ENCODE results near the gene CHD2.
A peak's percentile ranks its signal among the peaks of the same experiment; 100 is the strongest.

CHD2 gene

GRCh38 chr15:92949604-92950249, 49.6 kb downstream of the CHD2 start:
- no peak for DNase-seq (ENCODE audit: low read depth, low spot score)
- no peak overlapping the region for H3K4me3 ChIP-seq (ENCODE audit: low read length)

DNA sequence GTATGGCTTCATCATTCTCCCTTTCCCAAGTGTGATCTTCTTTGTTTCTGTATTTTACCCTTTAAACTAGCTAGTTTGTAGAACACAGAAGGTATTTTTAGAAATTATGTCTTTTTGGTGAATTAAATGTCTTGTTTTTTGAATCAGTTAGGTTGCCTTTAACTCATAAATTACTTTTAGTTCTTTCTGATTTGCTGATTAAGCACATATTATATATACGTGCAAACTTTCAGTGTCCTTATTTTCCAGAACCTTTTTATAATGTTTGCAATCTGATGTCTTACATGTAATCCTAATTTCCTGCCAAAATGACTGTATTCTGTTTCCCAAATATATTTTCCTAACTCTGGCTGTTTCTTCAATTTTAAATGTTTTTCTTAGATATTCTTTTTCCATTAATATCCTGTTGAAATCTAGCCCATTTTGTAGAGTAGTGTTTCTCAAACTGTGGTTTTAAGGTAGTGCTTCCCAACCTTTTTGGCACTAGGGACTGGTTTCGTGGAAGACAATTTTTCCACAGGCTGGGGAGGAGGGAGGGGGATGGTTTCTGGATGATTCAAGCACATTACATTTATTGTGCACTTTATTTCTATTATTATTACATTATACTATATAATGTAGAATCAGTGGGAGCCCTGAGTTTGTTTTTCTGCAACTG, 51.8 kb downstream of the CHD2 start:
- no peak overlapping the region for H3K4me3 ChIP-seq (ENCODE audit: low read length)
- no peak for DNase-seq (ENCODE audit: low read depth, low spot score)

- no peak for DNase-seq (ENCODE audit: low read depth, low spot score)
Observed at GRCh38 chr15:92952458-92952850, 52.3 kb downstream of the CHD2 start.

GRCh38 chr15:92953566-92953965, 53.4 kb downstream of the CHD2 start:
- no peak overlapping the region for H3K4me3 ChIP-seq (ENCODE audit: low read length)

More at GRCh38 chr15:92952458-92952850, 52.3 kb downstream of the CHD2 start:
- H3K4me3 ChIP-seq (ENCODE audit: low read length) = no peak overlapping the region

DNA sequence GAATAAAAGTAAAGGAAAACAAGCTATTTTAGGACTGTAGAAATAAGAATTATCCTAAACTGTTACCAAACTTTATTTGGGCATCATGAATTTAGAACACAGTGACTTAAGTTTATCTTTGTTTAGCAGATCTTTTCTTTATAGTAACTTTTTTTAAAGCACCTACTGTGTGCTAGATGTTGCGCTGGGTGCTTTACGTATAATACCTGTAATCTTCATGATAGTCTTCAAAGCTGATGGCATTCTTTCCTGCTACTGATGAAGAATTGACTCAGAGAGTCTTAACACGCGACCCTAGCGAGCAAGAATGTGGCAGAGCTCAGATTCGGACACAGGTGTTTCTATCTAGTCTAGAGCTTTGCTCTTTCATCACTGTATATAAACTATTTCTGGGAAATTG, 53.9 kb downstream of the CHD2 start:
- H3K4me3 ChIP-seq (ENCODE audit: low read length) = no peak overlapping the region
- DNase-seq (ENCODE audit: low read depth, low spot score) = no peak

More at GRCh38 chr15:92953566-92953965, 53.4 kb downstream of the CHD2 start:
- DNase-seq (ENCODE audit: low read depth, low spot score) = no peak

DNA sequence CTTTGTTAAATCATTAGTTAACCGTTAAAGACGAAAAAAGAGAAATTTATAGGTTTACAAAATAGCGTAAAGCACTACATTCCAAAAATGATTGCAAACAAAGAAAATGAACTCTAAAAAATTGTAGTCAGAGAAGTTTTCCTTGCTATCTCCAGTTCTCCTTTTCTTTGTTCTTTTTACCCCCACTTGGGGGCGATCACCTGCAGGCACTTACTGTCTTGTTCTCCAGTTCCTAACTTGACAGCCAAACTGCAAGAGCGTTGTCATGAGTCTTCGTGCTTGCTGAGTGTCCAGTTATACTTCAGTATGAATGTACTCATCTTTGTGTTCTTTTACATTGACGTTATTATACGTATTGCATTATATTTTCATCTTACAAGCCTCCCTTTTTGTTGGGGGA, 54.5 kb downstream of the CHD2 start:
- H3K4me3 ChIP-seq (ENCODE audit: low read length) = no peak overlapping the region
- DNase-seq (ENCODE audit: low read depth, low spot score) = peak; percentile 22

- no peak for DNase-seq (ENCODE audit: low read depth, low spot score)
- H3K4me3 ChIP-seq (ENCODE audit: low read length) = no peak overlapping the region
Observed at GRCh38 chr15:92955706-92956105, 55.6 kb downstream of the CHD2 start.

DNA sequence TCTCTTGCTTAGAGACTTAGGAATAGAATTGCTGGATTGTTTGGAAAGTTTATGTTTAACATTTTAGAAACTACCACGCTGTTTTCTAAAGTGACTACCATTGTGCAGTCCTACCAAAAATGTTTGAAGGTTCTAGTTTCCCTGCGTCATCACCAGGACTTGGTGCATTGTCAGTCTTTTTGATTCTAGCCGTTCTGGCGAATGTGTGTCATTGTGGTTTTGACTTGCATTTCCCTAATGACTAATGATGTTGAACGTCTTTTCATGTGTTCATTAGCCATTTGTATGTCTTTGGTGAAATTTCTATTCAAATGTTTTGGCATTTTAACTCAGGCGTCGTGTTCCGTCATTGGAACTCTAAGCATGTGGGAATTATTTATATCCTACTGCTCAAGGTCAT, 58.0 kb downstream of the CHD2 start:
- no peak overlapping the region for H3K4me3 ChIP-seq (ENCODE audit: low read length)
- DNase-seq (ENCODE audit: low read depth, low spot score) = no peak

GRCh38 chr15:92959219-92959618, 59.1 kb downstream of the CHD2 start:
- no peak for DNase-seq (ENCODE audit: low read depth, low spot score)
- H3K4me3 ChIP-seq (ENCODE audit: low read length) = no peak overlapping the region

DNA sequence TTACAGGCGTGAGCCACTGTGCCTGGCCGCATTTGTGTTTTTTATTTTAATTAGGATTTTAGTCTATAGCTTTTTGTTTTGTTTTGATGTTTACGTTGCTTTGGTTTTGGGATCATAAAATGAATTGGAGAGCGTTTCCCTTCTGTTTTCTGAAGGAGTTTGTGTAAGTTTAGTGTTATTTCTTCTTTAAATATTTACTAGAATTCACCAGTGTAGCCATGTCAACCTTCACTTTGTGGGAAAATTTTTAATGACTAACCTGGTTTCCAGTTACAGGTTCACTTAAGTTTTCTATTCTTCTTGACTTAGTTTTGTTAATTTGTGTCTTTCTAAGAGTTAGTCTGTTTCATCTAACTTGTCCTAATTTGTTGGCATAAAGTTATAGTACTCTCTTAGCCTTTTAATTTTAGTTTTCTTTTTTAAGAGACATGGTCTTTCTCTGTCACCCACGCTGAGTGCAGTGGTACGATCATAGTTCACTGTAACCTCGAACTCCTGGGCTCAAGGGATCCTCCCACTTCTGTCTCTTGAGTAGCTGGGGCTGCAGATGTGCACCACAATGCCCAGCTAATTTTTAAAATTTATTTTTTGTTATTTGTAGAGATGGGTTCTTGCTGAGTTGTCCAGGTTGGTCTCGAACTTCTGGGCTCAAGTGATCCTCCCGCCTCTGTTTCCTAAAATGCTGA, 61.0 kb downstream of the CHD2 start:
- no peak for DNase-seq (ENCODE audit: low read depth, low spot score)
- no peak overlapping the region for H3K4me3 ChIP-seq (ENCODE audit: low read length)

DNA sequence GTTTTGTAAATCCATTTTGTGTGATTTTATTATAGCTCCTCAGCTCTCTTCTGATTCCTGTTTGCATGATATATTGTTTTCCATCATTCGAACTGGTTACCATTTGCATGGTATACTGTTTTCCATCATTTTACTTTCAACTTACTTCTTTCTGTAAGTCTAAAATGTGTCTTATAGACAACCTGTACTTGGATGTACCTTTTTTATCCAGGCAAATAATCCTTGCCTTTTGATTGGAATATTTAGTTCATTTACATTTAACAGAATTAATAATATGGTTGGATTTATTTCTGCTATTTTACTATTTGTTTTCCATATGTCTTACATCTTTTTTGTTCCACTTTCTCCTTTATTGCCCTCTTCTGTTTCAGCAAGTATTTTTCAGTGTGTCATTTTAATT, 62.8 kb downstream of the CHD2 start:
- H3K4me3 ChIP-seq (ENCODE audit: low read length) = no peak overlapping the region
- no peak for DNase-seq (ENCODE audit: low read depth, low spot score)

GRCh38 chr15:92963794-92964193, 63.7 kb downstream of the CHD2 start:
- no peak for DNase-seq (ENCODE audit: low read depth, low spot score)
- H3K4me3 ChIP-seq (ENCODE audit: low read length) = no peak overlapping the region

GRCh38 chr15:92968926-92969651, 69.0 kb downstream of the CHD2 start:
- no peak overlapping the region for H3K4me3 ChIP-seq (ENCODE audit: low read length)
- DNase-seq (ENCODE audit: low read depth, low spot score) = no peak

DNA sequence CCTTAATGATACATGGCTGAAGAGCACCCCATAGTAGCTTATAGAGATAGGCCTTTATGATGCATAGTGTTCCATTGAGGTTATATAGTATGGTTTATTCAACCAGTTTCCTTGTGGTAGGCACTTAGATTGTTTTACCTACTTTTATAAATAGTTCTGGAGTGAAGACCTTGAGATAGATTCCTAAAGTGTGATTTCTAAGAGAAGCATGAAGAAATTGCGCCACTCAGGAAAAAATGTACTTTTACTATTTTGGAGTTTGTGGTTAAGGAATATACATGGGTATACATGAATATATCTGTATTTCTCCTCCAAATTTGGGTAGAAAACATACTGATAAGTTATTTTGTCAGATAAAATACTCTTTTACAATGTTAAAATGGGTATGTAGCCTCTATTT, 70.5 kb downstream of the CHD2 start:
- H3K4me3 ChIP-seq (ENCODE audit: low read length) = no peak overlapping the region
- DNase-seq (ENCODE audit: low read depth, low spot score) = no peak

GRCh38 chr15:92971081-92971480, 71.0 kb downstream of the CHD2 start:
- no peak for DNase-seq (ENCODE audit: low read depth, low spot score)
- H3K4me3 ChIP-seq (ENCODE audit: low read length) = no peak overlapping the region

GRCh38 chr15:92971713-92972112, 71.6 kb downstream of the CHD2 start:
- H3K4me3 ChIP-seq (ENCODE audit: low read length) = no peak overlapping the region
- DNase-seq (ENCODE audit: low read depth, low spot score) = no peak

GRCh38 chr15:92974183-92974915, 74.2 kb downstream of the CHD2 start:
- no peak for DNase-seq (ENCODE audit: low read depth, low spot score)
- no peak overlapping the region for H3K4me3 ChIP-seq (ENCODE audit: low read length)

GRCh38 chr15:92979011-92979701, 79.0 kb downstream of the CHD2 start:
- H3K4me3 ChIP-seq (ENCODE audit: low read length) = no peak overlapping the region
- no peak for DNase-seq (ENCODE audit: low read depth, low spot score)

- DNase-seq (ENCODE audit: low read depth, low spot score) = no peak
- H3K4me3 ChIP-seq (ENCODE audit: low read length) = no peak overlapping the region
Observed at GRCh38 chr15:92981333-92981732, 81.2 kb downstream of the CHD2 start.
